ENCODE data around the gene PIP4K2A. TPM values are rescaled to one million over a fixed set of nuclear protein-coding genes. Genes with fewer than 3 reads are reported as not detected.

The PIP4K2A gene
- total RNA-seq, 1 donor from 2014 or later, result 102 TPM

DNA sequence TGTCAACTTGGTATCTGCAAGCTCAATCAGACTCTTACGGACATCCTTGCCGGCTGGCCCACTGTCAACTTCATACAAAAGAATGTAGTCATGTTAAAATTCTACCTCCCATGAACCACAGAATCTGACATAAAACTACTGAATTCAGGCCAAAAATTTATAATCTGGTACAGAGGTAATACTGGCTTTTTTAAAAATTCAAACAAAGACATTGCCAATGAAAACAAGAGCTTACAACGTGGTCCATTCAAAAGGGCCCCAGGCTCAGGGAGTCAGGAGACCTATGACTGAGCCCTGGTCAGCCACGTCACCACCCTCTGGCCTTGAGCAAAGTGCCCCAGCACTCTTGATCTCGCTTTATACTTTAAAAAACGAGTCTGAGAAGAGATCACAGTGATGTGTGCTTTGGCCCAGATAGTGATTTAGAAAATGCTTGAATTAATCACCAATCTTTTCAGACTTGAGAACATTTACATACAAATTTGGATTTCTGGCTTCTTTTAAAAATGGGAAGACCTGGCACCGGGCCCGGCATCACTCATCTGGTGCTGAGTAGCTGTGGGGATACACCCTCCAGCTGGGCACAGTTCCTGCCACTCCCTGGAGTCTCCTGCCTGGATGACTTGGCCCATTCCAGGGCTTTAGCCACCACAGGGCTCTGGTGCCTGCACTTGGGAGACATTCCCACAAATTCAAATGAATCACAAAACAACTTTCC, 94.1 kb downstream of the PIP4K2A start:
- DNase-seq (no peak), ATAC-seq (ENCODE audit: low read depth) (no peak)
- POLR2A ChIA-PET, result interaction anchor here (0.6 to 5.1 kb wide), 4 partner anchors 10 to 235 kb away, joined by 3 to 24 read pairs (median 4); no protein-coding TSS in a partner anchor
- Mint-ChIP-seq H3K9me3 (no peaks in the 10 kb centered on the region), H3K36me3 (ENCODE audit: low read depth) (peaks cover 10% of the 10 kb centered on the region), H3K27ac (peak overlapping the region; percentile 32), H3K4me1 (peaks cover 91% of the 10 kb centered on the region), H3K27me3 (no peaks in the 10 kb centered on the region), H3K4me3 (no peak overlapping the region)
- CTCF ChIA-PET, result no interaction called here
- TF ChIP-seq, protein P1, sequence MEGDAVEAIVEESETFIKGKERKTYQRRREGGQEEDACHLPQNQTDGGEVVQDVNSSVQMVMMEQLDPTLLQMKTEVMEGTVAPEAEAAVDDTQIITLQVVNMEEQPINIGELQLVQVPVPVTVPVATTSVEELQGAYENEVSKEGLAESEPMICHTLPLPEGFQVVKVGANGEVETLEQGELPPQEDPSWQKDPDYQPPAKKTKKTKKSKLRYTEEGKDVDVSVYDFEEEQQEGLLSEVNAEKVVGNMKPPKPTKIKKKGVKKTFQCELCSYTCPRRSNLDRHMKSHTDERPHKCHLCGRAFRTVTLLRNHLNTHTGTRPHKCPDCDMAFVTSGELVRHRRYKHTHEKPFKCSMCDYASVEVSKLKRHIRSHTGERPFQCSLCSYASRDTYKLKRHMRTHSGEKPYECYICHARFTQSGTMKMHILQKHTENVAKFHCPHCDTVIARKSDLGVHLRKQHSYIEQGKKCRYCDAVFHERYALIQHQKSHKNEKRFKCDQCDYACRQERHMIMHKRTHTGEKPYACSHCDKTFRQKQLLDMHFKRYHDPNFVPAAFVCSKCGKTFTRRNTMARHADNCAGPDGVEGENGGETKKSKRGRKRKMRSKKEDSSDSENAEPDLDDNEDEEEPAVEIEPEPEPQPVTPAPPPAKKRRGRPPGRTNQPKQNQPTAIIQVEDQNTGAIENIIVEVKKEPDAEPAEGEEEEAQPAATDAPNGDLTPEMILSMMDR (IDR thresholded peaks at IDR 0.05), result no peak
- intact Hi-C loops (cut with micrococcal nuclease), result no loop called here

DNA sequence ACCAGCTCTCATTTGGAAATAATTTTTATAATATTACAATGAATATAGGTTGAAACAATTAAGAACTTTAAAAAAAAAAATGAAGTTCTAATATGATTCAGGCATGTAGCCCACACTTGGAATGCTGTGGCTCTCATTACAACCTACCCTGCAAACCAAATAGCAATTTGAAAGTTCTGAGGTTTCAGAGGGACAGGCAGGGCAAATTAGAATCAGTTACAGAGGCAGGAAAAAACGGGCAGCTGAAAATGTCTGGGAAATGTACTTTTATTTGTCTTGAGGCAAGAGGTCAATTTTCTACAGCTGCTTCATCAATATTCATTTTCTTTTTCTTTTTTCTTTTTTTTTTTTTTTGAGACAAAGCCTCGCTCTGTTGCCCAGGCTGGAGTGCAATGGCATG, 95.3 kb downstream of the PIP4K2A start:
- H3K4me3 Mint-ChIP-seq, result no peak overlapping the region

DNA sequence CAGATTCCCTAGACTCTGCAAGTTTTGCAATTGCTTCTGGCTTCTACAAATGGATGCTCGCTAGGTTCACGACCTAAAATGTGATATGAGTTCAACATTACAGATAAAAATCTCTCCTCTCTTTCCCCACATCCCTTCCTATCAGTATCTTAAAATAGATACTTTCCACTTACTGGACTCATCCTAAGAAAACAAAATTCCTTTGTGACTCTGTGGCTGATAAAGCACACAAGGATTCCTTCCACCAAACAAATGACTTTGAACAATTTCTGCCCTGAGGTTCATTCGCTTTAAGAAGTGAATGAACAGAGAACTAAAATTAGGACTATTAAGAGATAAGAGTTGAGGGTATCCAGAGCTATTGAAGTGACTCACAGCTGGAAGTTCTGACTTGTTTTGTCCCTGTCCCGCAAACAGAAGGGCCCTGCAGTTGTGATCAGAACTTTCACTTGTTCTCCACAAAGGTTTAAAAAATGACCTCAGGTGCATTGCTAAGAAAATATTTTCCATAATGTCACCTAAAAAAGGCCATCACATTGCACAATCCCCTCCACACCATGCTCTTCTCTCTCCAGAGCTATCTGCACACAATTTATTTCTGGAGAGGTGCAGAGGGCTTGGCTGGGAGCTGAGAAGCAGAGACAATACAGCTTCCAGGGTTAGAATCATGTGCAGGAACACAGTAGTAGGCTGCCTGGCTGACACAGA, 96.1 kb downstream of the PIP4K2A start:
- ATAC-seq (ENCODE audit: low read depth), result no peak
- POLR2A ChIA-PET, result interaction anchor here (1.1 to 5.1 kb wide), 5 partner anchors 12 to 86 kb away, joined by 3 to 24 read pairs (median 5); no protein-coding TSS in a partner anchor
- Mint-ChIP-seq H3K4me3 (no peak overlapping the region), H3K4me1 (peaks cover 92% of the 10 kb centered on the region), H3K36me3 (ENCODE audit: low read depth) (peaks cover 10% of the 10 kb centered on the region), H3K27me3 (no peaks in the 10 kb centered on the region), H3K9me3 (no peaks in the 10 kb centered on the region), H3K27ac (peak overlapping the region; percentile 70)
- intact Hi-C loops (cut with micrococcal nuclease), result no loop called here
- DNase-seq, result no peak
- TF ChIP-seq, protein P1 (IDR thresholded peaks at IDR 0.05), result no peak
- CTCF ChIA-PET, result no interaction called here

More for the DNA sequence above, 95.3 kb downstream of the PIP4K2A start:
- TF ChIP-seq, protein P1 (IDR thresholded peaks at IDR 0.05), result no peak
- intact Hi-C loops (cut with micrococcal nuclease), result no loop called here
- CTCF ChIA-PET, result no interaction called here
- Mint-ChIP-seq H3K27ac (no peak overlapping the region), H3K9me3 (no peaks in the 10 kb centered on the region), H3K36me3 (ENCODE audit: low read depth) (peaks cover 10% of the 10 kb centered on the region), H3K27me3 (no peaks in the 10 kb centered on the region), H3K4me1 (peaks cover 92% of the 10 kb centered on the region)
- POLR2A ChIA-PET, result interaction anchor here (0.5 to 5.1 kb wide), 6 partner anchors 11 to 85 kb away, joined by 3 to 24 read pairs (median 5); no protein-coding TSS in a partner anchor
- DNase-seq, result no peak
- no peak for ATAC-seq (ENCODE audit: low read depth)

DNA sequence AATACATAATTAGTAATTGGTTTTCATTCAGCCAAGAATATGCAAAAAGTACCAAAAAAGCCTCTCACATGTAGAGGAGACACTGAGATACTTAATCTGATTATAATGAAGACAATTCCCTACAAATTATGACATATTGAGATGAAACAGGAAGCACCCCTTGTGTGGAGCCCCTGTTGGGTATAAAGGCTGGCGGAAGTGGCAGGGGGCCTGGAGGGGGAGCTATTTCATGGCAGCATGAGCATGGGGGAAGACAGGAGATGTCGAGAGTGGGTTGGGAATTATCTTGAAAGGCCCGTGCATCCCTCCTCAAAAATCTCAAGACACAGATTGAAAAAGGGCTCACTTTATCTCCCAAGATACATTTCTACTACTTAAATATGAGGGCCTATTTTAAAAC, 96.9 kb downstream of the PIP4K2A start:
- ATAC-seq (ENCODE audit: low read depth), result no peak
- intact Hi-C loops (cut with micrococcal nuclease), result no loop called here
- CTCF ChIA-PET, result no interaction called here
- DNase-seq, result no peak
- Mint-ChIP-seq H3K36me3 (ENCODE audit: low read depth) (peaks cover 14% of the 10 kb centered on the region), H3K27me3 (no peaks in the 10 kb centered on the region), H3K4me3 (peak overlapping the region; percentile 32), H3K9me3 (no peaks in the 10 kb centered on the region), H3K27ac (peak overlapping the region; percentile 96), H3K4me1 (peaks cover 92% of the 10 kb centered on the region)
- POLR2A ChIA-PET, result interaction anchor here (0.6 to 5.1 kb wide), 5 partner anchors 12 to 97 kb away, joined by 3 to 24 read pairs (median 10); partner anchors contain the start of gene PIP4K2A
- TF ChIP-seq, protein P1 (IDR thresholded peaks at IDR 0.05), result no peak

DNA sequence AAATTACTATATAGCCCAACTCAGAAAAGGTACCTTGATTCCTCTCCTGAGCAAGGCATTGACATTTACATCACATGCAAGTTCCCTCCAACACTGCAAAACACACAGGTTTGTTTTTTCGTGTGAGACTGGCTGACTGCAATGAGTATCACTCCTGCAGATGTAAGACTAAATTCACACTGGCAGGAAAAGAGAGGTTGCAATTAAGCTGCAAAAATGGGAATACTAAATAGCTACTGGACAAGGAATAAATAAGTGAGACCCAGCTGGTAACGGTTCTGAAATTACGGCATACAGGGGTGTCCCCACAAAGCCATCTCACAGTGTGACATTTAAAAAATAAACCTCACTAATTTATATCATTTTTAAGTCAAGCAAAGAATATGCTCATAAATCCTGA, 97.3 kb downstream of the PIP4K2A start:
- peak overlapping the region; percentile 96 for H3K27ac Mint-ChIP-seq
- H3K4me3 Mint-ChIP-seq, result no peak overlapping the region
- H3K27me3 Mint-ChIP-seq, result no peaks in the 10 kb centered on the region
- ChIA-PET POLR2A (interaction anchor here (0.6 to 5.1 kb wide), 5 partner anchors 12 to 97 kb away, joined by 3 to 24 read pairs (median 10); partner anchors contain the start of gene PIP4K2A), CTCF (interaction anchor here (0.9 to 1.9 kb wide), 3 partner anchors 13 to 32 kb away, joined by 3 to 5 read pairs (median 4); no protein-coding TSS in a partner anchor)
- H3K9me3 Mint-ChIP-seq, result no peaks in the 10 kb centered on the region
- TF ChIP-seq, protein P1 (IDR thresholded peaks at IDR 0.05), result no peak
- peaks cover 95% of the 10 kb centered on the region for H3K4me1 Mint-ChIP-seq
- H3K36me3 Mint-ChIP-seq (ENCODE audit: low read depth), result peaks cover 19% of the 10 kb centered on the region
- ATAC-seq (ENCODE audit: low read depth) (no peak), DNase-seq (no peak)
- intact Hi-C loops (cut with micrococcal nuclease), result no loop called here
